HEK293 (cell line): Measurements from ENCODE around the gene SPOCK1.

Experiments used
- CTCF ChIA-PET: fragments of 350-600 bp; formaldehyde crosslinking; extraction: SDS; loops from one replicate; lab custom pipeline; 2021; ENCODE audit warnings: antibody characterized with exemption; lab: Yijun Ruan, JAX
- POLR2A ChIA-PET: fragments of 300-600 bp; formaldehyde crosslinking; extraction: SDS; loops from one replicate; lab custom pipeline; 2020; ENCODE audit warnings: antibody characterized with exemption, inconsistent platforms; lab: Yijun Ruan, JAX
- H3K27ac ChIP-seq: fragments of 200-500 bp; sonication (Bioruptor generic); 2 replicates; pipeline ENCODE4 v1.5.1; 2014; ENCODE audit warnings: low read depth, low read length, control low read depth, inconsistent platforms; ENCODE audit errors: extremely low read depth
- H3K36me3 ChIP-seq, 2 experiments: fragments of 200-500 bp in 1 of 2; sonication (Bioruptor generic) in 1 of 2; 1 replicate in 1 of 2; 2 replicates in 1 of 2; pipeline ENCODE4 v1.5.1; 2014 to 2017; ENCODE audit warnings: inconsistent platforms in 2 of 2, low read length in 2 of 2; ENCODE audit not compliant: control insufficient read depth in 2 of 2, insufficient read depth in 1 of 2
- H3K4me1 ChIP-seq: fragments of 200-500 bp; sonication (Bioruptor generic); 2 replicates; pipeline ENCODE4 v1.5.1; 2014; ENCODE audit warnings: mild to moderate bottlenecking, low read length, inconsistent platforms; ENCODE audit not compliant: control insufficient read depth, insufficient read depth
- H3K4me3 ChIP-seq: 2 replicates; pipeline ENCODE4 v1.5.1; 2011; ENCODE audit warnings: low read depth, mild to moderate bottlenecking, control low read depth, low read length, moderate library complexity
- H3K9me3 ChIP-seq: fragments of 200-500 bp; sonication (Bioruptor generic); 2 replicates; pipeline ENCODE4 v1.5.1; 2014; ENCODE audit warnings: low read depth, low read length, inconsistent platforms; ENCODE audit not compliant: control insufficient read depth, insufficient read depth
- FEZF1 ChIP-seq: fragments of 450-650 bp; formaldehyde crosslinking; IDR thresholded peaks from 2 replicates; pipeline ENCODE4 v1.5.1; 2016; ENCODE audit warnings: missing biosample characterization, missing genetic modification characterization
- IKZF3 ChIP-seq: fragments of 450-650 bp; IDR thresholded peaks from 2 replicates; pipeline ENCODE4 v1.5.0; 2018; ENCODE audit warnings: missing biosample characterization, mild to moderate bottlenecking, missing genetic modification characterization, moderate library complexity
- KLF1 ChIP-seq: fragments of 450-650 bp; formaldehyde crosslinking; IDR thresholded peaks from 2 replicates; pipeline ENCODE4 v1.5.1; 2016; ENCODE audit warnings: missing biosample characterization, missing genetic modification characterization
- KLF10 ChIP-seq: fragments of 450-650 bp; IDR thresholded peaks from 2 replicates; pipeline ENCODE4 v1.5.1; 2018; ENCODE audit warnings: missing biosample characterization, mild to moderate bottlenecking, missing genetic modification characterization
- KLF7 ChIP-seq: fragments of 450-650 bp; formaldehyde crosslinking; IDR thresholded peaks from 2 replicates; pipeline ENCODE4 v1.5.1; 2016; ENCODE audit warnings: missing biosample characterization, missing genetic modification characterization, borderline replicate concordance
- OSR2 ChIP-seq: fragments of 450-650 bp; formaldehyde crosslinking; IDR thresholded peaks from 2 replicates; pipeline ENCODE4 v1.5.1; 2016; ENCODE audit warnings: missing biosample characterization, missing genetic modification characterization
- PRDM6 ChIP-seq: fragments of 450-650 bp; formaldehyde crosslinking; IDR thresholded peaks from 2 replicates; pipeline ENCODE4 v1.5.1; 2017; ENCODE audit warnings: missing biosample characterization, missing genetic modification characterization
- SCRT1 ChIP-seq: fragments of 450-650 bp; formaldehyde crosslinking; IDR thresholded peaks from 2 replicates; pipeline ENCODE4 v1.5.1; 2016; ENCODE audit warnings: missing biosample characterization, missing genetic modification characterization, borderline replicate concordance
- ZBTB8A ChIP-seq: fragments of 450-650 bp; formaldehyde crosslinking; IDR thresholded peaks from 2 replicates; pipeline ENCODE4 v1.5.1; 2016; ENCODE audit warnings: missing biosample characterization, missing genetic modification characterization
- ZFP69B ChIP-seq: fragments of 450-650 bp; formaldehyde crosslinking; IDR thresholded peaks from 2 replicates; pipeline ENCODE4 v1.5.1; 2016; ENCODE audit warnings: missing biosample characterization, missing genetic modification characterization
- ZNF121 ChIP-seq: fragments of 450-650 bp; formaldehyde crosslinking; IDR thresholded peaks from 2 replicates; pipeline ENCODE4 v1.5.1; 2016; ENCODE audit warnings: missing biosample characterization, missing genetic modification characterization
- ZNF146 ChIP-seq: fragments of 450-650 bp; formaldehyde crosslinking; IDR thresholded peaks from 2 replicates; pipeline ENCODE4 v1.5.1; 2016; ENCODE audit warnings: missing biosample characterization, missing genetic modification characterization
- ZNF19 ChIP-seq: fragments of 450-650 bp; formaldehyde crosslinking; IDR thresholded peaks from 2 replicates; pipeline ENCODE4; 2016; ENCODE audit warnings: missing biosample characterization, missing genetic modification characterization, low read depth
- ZNF350 ChIP-seq: fragments of 450-650 bp; formaldehyde crosslinking; IDR thresholded peaks from 2 replicates; pipeline ENCODE4 v1.5.0; 2017; ENCODE audit warnings: missing biosample characterization, mild to moderate bottlenecking, missing genetic modification characterization
- ZNF426 ChIP-seq: fragments of 450-650 bp; formaldehyde crosslinking; IDR thresholded peaks from 2 replicates; pipeline ENCODE4 v1.5.1; 2017; ENCODE audit warnings: missing biosample characterization, missing genetic modification characterization, mild to moderate bottlenecking, inconsistent platforms, moderate library complexity
- ZNF501 ChIP-seq: fragments of 450-650 bp; formaldehyde crosslinking; IDR thresholded peaks from 2 replicates; pipeline ENCODE4 v1.5.1; 2016; ENCODE audit warnings: missing biosample characterization, missing genetic modification characterization
- ZNF544 ChIP-seq: fragments of 450-650 bp; formaldehyde crosslinking; IDR thresholded peaks from 2 replicates; pipeline ENCODE4 v1.5.0; 2017; ENCODE audit warnings: missing biosample characterization, missing genetic modification characterization
- ZNF555 ChIP-seq: fragments of 450-650 bp; formaldehyde crosslinking; conservative IDR thresholded peaks from 2 replicates; pipeline ENCODE4 v1.5.1; 2017; ENCODE audit warnings: missing biosample characterization, mild to moderate bottlenecking, missing genetic modification characterization, inconsistent platforms
- ZNF558 ChIP-seq: fragments of 450-650 bp; formaldehyde crosslinking; IDR thresholded peaks from 2 replicates; pipeline ENCODE4 v1.5.1; 2016; ENCODE audit warnings: missing biosample characterization, missing genetic modification characterization
- ZNF561 ChIP-seq: fragments of 450-650 bp; IDR thresholded peaks from 2 replicates; pipeline ENCODE4 v1.5.1; 2018; ENCODE audit warnings: missing biosample characterization, missing genetic modification characterization, borderline replicate concordance
- ZNF701 ChIP-seq: fragments of 450-650 bp; formaldehyde crosslinking; IDR thresholded peaks from 2 replicates; pipeline ENCODE4 v1.5.1; 2016; ENCODE audit warnings: missing biosample characterization, missing genetic modification characterization
- ZNF707 ChIP-seq: fragments of 450-650 bp; formaldehyde crosslinking; IDR thresholded peaks from 2 replicates; pipeline ENCODE4 v1.5.1; 2016; ENCODE audit warnings: missing biosample characterization, missing genetic modification characterization
- ZNF792 ChIP-seq: fragments of 450-650 bp; formaldehyde crosslinking; IDR thresholded peaks from 2 replicates; pipeline ENCODE4 v1.5.1; 2016; ENCODE audit warnings: missing biosample characterization, missing genetic modification characterization
- ZNF830 ChIP-seq: fragments of 450-650 bp; IDR thresholded peaks from 2 replicates; pipeline ENCODE4 v1.5.0; 2018; ENCODE audit warnings: missing biosample characterization, missing genetic modification characterization, low read depth, mild to moderate bottlenecking, moderate library complexity
- ZNF843 ChIP-seq: fragments of 450-650 bp; formaldehyde crosslinking; IDR thresholded peaks from 2 replicates; pipeline ENCODE4 v1.5.1; 2016; ENCODE audit warnings: missing biosample characterization, missing genetic modification characterization
- TF ChIP-seq, protein P1 (sequence below): fragments of 450-650 bp; formaldehyde crosslinking; IDR thresholded peaks from 2 replicates; pipeline ENCODE4 v1.5.1; 2016; ENCODE audit warnings: missing biosample characterization, missing genetic modification characterization, borderline replicate concordance
- TF ChIP-seq, protein P2 (sequence below): fragments of 450-650 bp; formaldehyde crosslinking; IDR thresholded peaks from 2 replicates; pipeline ENCODE4 v1.5.1; 2016; ENCODE audit warnings: missing biosample characterization, missing genetic modification characterization
- TF ChIP-seq, protein P3 (sequence below): fragments of 450-650 bp; IDR thresholded peaks from 2 replicates; pipeline ENCODE4 v1.5.1; 2018; ENCODE audit warnings: missing biosample characterization, missing genetic modification characterization

The SPOCK1 gene

DNA sequence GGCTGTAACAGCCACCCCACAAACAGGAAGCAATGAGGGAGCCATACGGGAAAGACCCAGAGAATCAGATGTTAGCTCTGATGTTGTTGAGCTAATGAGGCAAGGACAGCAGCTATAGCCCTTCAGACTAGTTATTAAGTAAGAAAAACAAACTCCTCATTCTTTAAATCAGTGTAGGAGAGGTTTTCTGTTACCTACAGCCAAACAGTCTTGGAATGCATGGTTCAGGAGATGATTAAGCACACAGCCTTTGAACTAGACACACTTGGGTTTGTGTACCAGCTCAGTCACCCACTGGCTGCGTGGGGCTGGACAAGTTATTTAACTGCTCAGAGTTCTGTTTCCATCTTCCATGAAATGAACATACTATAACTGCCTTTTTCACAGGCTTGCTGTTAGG is 68.1 kb downstream of the SPOCK1 start:
- TF ChIP-seq ZNF146 (tag by site-specific recombination), result no peak
- no peak for TF ChIP-seq ZNF830 (tag by site-specific recombination)
- TF ChIP-seq KLF10, result no peak
- TF ChIP-seq, protein P1, sequence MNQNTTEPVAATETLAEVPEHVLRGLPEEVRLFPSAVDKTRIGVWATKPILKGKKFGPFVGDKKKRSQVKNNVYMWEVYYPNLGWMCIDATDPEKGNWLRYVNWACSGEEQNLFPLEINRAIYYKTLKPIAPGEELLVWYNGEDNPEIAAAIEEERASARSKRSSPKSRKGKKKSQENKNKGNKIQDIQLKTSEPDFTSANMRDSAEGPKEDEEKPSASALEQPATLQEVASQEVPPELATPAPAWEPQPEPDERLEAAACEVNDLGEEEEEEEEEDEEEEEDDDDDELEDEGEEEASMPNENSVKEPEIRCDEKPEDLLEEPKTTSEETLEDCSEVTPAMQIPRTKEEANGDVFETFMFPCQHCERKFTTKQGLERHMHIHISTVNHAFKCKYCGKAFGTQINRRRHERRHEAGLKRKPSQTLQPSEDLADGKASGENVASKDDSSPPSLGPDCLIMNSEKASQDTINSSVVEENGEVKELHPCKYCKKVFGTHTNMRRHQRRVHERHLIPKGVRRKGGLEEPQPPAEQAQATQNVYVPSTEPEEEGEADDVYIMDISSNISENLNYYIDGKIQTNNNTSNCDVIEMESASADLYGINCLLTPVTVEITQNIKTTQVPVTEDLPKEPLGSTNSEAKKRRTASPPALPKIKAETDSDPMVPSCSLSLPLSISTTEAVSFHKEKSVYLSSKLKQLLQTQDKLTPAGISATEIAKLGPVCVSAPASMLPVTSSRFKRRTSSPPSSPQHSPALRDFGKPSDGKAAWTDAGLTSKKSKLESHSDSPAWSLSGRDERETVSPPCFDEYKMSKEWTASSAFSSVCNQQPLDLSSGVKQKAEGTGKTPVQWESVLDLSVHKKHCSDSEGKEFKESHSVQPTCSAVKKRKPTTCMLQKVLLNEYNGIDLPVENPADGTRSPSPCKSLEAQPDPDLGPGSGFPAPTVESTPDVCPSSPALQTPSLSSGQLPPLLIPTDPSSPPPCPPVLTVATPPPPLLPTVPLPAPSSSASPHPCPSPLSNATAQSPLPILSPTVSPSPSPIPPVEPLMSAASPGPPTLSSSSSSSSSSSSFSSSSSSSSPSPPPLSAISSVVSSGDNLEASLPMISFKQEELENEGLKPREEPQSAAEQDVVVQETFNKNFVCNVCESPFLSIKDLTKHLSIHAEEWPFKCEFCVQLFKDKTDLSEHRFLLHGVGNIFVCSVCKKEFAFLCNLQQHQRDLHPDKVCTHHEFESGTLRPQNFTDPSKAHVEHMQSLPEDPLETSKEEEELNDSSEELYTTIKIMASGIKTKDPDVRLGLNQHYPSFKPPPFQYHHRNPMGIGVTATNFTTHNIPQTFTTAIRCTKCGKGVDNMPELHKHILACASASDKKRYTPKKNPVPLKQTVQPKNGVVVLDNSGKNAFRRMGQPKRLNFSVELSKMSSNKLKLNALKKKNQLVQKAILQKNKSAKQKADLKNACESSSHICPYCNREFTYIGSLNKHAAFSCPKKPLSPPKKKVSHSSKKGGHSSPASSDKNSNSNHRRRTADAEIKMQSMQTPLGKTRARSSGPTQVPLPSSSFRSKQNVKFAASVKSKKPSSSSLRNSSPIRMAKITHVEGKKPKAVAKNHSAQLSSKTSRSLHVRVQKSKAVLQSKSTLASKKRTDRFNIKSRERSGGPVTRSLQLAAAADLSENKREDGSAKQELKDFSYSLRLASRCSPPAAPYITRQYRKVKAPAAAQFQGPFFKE (tag by site-specific recombination), result no peak
- TF ChIP-seq OSR2 (tag by site-specific recombination), result no peak
- TF ChIP-seq ZNF544 (tag by site-specific recombination), result no peak
- TF ChIP-seq ZNF561 (tag by site-specific recombination), result no peak
- no peak for TF ChIP-seq ZNF701
- no peak for TF ChIP-seq SCRT1 (tag by site-specific recombination)
- TF ChIP-seq ZNF426 (tag by site-specific recombination), result no peak
- TF ChIP-seq ZNF843 (tag by site-specific recombination), result no peak
- no peak for TF ChIP-seq ZBTB8A (tag by site-specific recombination)
- no peak for TF ChIP-seq ZNF121
- Histone ChIP-seq H3K4me3 (no peak overlapping the region), H3K9me3 (no peaks in the 10 kb centered on the region), H3K4me1 (no peaks in the 10 kb centered on the region), H3K36me3 (no peaks in the 10 kb centered on the region), H3K27ac (no peak overlapping the region)
- CTCF ChIA-PET, result interaction anchor here (0.6 to 0.8 kb wide), 2 partner anchors 86 to 111 kb away, joined by 3 read pairs; no protein-coding TSS in a partner anchor
- POLR2A ChIA-PET, result no interaction called here

DNA sequence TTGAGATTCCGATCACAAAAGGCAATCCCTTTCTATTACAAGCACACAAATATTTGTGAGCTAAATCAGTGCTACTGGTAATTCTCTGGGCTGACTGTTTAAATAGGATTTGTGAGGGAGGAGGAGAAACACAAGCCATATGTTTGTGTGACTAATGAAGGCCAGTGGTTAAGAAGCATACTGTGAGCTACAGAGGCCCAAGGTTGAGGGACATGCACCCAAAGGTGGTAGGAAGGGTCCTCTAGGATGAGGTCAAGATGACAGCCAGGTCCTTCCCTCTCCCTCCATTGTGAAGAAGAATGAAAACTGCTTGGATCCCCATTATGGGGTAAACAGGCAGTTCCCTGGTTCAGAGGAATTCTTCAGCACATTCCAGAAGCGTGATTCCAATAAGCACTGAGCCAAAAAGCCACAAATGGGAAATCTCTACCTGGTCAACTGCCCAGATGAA is 83.9 kb downstream of the SPOCK1 start:
- Histone ChIP-seq H3K4me1 (no peaks in the 10 kb centered on the region), H3K27ac (no peak overlapping the region), H3K36me3 (no peaks in the 10 kb centered on the region), H3K4me3 (no peak overlapping the region), H3K9me3 (no peaks in the 10 kb centered on the region; the same call in 1 of the 2 replicates)
- CTCF ChIA-PET, result no interaction called here
- POLR2A ChIA-PET, result no interaction called here
- TF ChIP-seq KLF7 (tag by site-specific recombination), result no peak
- no peak for TF ChIP-seq FEZF1 (tag by site-specific recombination)
- no peak for TF ChIP-seq ZNF501 (tag by site-specific recombination)
- TF ChIP-seq PRDM6 (tag by site-specific recombination), result no peak
- no peak for TF ChIP-seq ZNF555 (tag by site-specific recombination)
- TF ChIP-seq ZNF701, result no peak
- TF ChIP-seq, protein P2, sequence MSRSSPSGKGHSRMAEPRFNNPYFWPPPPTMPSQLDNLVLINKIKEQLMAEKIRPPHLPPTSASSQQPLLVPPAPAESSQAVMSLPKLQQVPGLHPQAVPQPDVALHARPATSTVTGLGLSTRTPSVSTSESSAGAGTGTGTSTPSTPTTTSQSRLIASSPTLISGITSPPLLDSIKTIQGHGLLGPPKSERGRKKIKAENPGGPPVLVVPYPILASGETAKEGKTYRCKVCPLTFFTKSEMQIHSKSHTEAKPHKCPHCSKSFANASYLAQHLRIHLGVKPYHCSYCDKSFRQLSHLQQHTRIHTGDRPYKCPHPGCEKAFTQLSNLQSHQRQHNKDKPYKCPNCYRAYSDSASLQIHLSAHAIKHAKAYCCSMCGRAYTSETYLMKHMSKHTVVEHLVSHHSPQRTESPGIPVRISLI (tag by site-specific recombination), result no peak
- TF ChIP-seq, protein P3, sequence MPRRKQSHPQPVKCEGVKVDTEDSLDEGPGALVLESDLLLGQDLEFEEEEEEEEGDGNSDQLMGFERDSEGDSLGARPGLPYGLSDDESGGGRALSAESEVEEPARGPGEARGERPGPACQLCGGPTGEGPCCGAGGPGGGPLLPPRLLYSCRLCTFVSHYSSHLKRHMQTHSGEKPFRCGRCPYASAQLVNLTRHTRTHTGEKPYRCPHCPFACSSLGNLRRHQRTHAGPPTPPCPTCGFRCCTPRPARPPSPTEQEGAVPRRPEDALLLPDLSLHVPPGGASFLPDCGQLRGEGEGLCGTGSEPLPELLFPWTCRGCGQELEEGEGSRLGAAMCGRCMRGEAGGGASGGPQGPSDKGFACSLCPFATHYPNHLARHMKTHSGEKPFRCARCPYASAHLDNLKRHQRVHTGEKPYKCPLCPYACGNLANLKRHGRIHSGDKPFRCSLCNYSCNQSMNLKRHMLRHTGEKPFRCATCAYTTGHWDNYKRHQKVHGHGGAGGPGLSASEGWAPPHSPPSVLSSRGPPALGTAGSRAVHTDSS, result no peak
- TF ChIP-seq ZNF350 (tag by site-specific recombination), result no peak
- TF ChIP-seq KLF1 (tag by site-specific recombination), result no peak
- TF ChIP-seq IKZF3 (tag by site-specific recombination), result no peak
- no peak for TF ChIP-seq ZNF792 (tag by site-specific recombination)
- no peak for TF ChIP-seq ZFP69B (tag by site-specific recombination)
- TF ChIP-seq ZNF19 (tag by site-specific recombination), result no peak
- no peak for TF ChIP-seq ZNF558 (tag by site-specific recombination)
- no peak for TF ChIP-seq ZNF707 (tag by site-specific recombination)
